GM23338 (cell line): ENCODE data around the gene ZNF234.

Experiments
- EZH2 ChIP-seq: fragments of 200-600 bp; sonication (generic); IDR thresholded peaks from one replicate; pipeline ENCODE4 v1.8.0; 2017; ENCODE audit warnings: antibody characterized with exemption, mild to moderate bottlenecking, low read depth; ENCODE audit not compliant: unreplicated experiment
- EZH2phosphoT487 ChIP-seq: fragments of 200-600 bp; sonication (generic); IDR thresholded peaks from one replicate; pipeline ENCODE4 v1.8.1; 2018; ENCODE audit warnings: antibody characterized with exemption; ENCODE audit not compliant: unreplicated experiment
- POLR2AphosphoS5 ChIP-seq: IDR thresholded peaks from 2 replicates; pipeline ENCODE4 v1.6.1; 2016; ENCODE audit warnings: antibody characterized with exemption, low read depth
- ZNF331 ChIP-seq: fragments of 250-450 bp; sonication (Bioruptor Pico); IDR thresholded peaks from 2 replicates; pipeline ENCODE4 v1.5.0; 2020; ENCODE audit warnings: low read depth, mild to moderate bottlenecking, moderate library complexity
- TF ChIP-seq, protein P1 (sequence below), 2 experiments: fragments of 200-600 bp in 1 of 2; sonication (generic) in 1 of 2; conservative IDR thresholded peaks; 2 replicates each; pipeline versions ENCODE4 v1.5.1 to v1.6.1; 2016 to 2017; ENCODE audit warnings: antibody characterized with exemption in 2 of 2, low read depth in 2 of 2, mild to moderate bottlenecking in 2 of 2, moderate library complexity in 1 of 2

DNA sequence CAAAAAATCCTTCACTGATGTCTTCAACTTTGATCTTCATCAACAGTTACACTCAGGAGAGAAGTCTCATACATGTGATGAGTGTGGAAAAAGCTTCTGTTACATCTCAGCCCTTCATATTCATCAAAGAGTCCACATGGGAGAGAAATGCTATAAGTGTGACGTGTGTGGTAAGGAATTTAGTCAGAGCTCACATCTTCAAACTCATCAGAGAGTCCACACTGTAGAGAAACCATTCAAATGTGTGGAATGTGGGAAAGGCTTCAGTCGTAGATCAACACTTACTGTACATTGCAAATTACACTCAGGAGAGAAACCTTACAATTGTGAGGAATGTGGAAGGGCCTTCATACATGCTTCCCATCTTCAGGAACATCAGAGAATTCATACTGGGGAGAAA is 15.1 kb downstream of the ZNF234 start:
- TF ChIP-seq EZH2phosphoT487 (no peak), ZNF331 (CRISPR knock-in tag) (no peak), POLR2AphosphoS5 (no peak), EZH2 (no peak)
- TF ChIP-seq, protein P1, sequence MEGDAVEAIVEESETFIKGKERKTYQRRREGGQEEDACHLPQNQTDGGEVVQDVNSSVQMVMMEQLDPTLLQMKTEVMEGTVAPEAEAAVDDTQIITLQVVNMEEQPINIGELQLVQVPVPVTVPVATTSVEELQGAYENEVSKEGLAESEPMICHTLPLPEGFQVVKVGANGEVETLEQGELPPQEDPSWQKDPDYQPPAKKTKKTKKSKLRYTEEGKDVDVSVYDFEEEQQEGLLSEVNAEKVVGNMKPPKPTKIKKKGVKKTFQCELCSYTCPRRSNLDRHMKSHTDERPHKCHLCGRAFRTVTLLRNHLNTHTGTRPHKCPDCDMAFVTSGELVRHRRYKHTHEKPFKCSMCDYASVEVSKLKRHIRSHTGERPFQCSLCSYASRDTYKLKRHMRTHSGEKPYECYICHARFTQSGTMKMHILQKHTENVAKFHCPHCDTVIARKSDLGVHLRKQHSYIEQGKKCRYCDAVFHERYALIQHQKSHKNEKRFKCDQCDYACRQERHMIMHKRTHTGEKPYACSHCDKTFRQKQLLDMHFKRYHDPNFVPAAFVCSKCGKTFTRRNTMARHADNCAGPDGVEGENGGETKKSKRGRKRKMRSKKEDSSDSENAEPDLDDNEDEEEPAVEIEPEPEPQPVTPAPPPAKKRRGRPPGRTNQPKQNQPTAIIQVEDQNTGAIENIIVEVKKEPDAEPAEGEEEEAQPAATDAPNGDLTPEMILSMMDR (conservative IDR thresholded peaks at IDR 0.05; ENCODE audit: low read depth in 2 of 2) = no peak
